IMR-90 (cell line): ENCODE data around the gene NRP2. TPM values are rescaled to one million over a fixed set of nuclear protein-coding genes. Genes with fewer than 3 reads are reported as not detected.

Experiments
- ATAC-seq: fragments of 200-7000 bp; cut with Tn5 transposase; 2 replicates; pipeline ENCODE4 v1.9.1; 2020; ENCODE audit warnings: low read depth, mild to moderate bottlenecking, moderate library complexity
- BruUV-seq: library from RNA; stranded (reverse); fragments of 400-500 nt; replicated peaks from 2 replicates; lab custom pipeline; 2021; lab: Mats Ljungman, UMichigan
- CTCF ChIA-PET: fragments of 300-600 bp; formaldehyde crosslinking; extraction: SDS; loops from one replicate; lab custom pipeline; 2021; ENCODE audit warnings: antibody characterized with exemption; lab: Yijun Ruan, JAX
- POLR2A ChIA-PET: fragments of 300-600 bp; sonication (Branson Sonifier 250); formaldehyde crosslinking; loops from one replicate; lab custom pipeline; 2022; ENCODE audit warnings: antibody characterized with exemption; ENCODE audit not compliant: unreplicated experiment; lab: Charles Lee
- DNase-seq: peaks from one replicate; pipeline ENCODE4 v3.0.0; 2013
- H2AFZ ChIP-seq: replicated peaks from 2 replicates; pipeline ENCODE3; 2013; ENCODE audit warnings: low read length, mild to moderate bottlenecking; ENCODE audit not compliant: poor library complexity
- H2AK5ac ChIP-seq: 2 replicates; pipeline ENCODE4 v1.6.1; 2013; ENCODE audit warnings: low read depth, low read length, inconsistent platforms
- H2AK9ac ChIP-seq: replicated peaks from 2 replicates; pipeline ENCODE3; 2013; ENCODE audit warnings: mild to moderate bottlenecking, low read depth, low read length, moderate library complexity; ENCODE audit not compliant: poor library complexity
- H2BK120ac ChIP-seq: 2 replicates; pipeline ENCODE4 v1.6.1; 2013; ENCODE audit warnings: low read depth, low read length, inconsistent platforms
- H2BK15ac ChIP-seq: 3 replicates; pipeline ENCODE4 v1.6.1; 2013; ENCODE audit warnings: low read depth, low read length, inconsistent platforms
- H2BK20ac ChIP-seq: 2 replicates; pipeline ENCODE4 v1.6.1; 2013; ENCODE audit warnings: low read depth, mild to moderate bottlenecking, inconsistent platforms, low read length, moderate library complexity
- H2BK5ac ChIP-seq: 2 replicates; pipeline ENCODE4 v1.6.1; 2013; ENCODE audit warnings: mild to moderate bottlenecking, low read depth, low read length, inconsistent platforms; ENCODE audit not compliant: poor library complexity, severe bottlenecking
- H3K14ac ChIP-seq: replicated peaks from 2 replicates; pipeline ENCODE4 v1.6.1; 2013; ENCODE audit warnings: low read depth, low read length, inconsistent platforms
- H3K18ac ChIP-seq: 2 replicates; pipeline ENCODE4 v1.6.1; 2013; ENCODE audit warnings: low read depth, low read length, control low read depth
- H3K23ac ChIP-seq: 2 replicates; pipeline ENCODE4 v1.6.1; 2013; ENCODE audit warnings: low read depth, low read length, inconsistent platforms
- H3K27ac ChIP-seq: 2 replicates; pipeline ENCODE4 v1.5.1; 2013; ENCODE audit warnings: mild to moderate bottlenecking, control low read depth, low read length; ENCODE audit not compliant: insufficient read depth
- H3K27me3 ChIP-seq: 2 replicates; pipeline ENCODE4 v1.6.1; 2013; ENCODE audit warnings: low read length; ENCODE audit not compliant: control insufficient read depth, insufficient read depth
- H3K36me3 ChIP-seq: 2 replicates; pipeline ENCODE4 v1.6.1; 2013; ENCODE audit warnings: low read length, mixed read lengths; ENCODE audit not compliant: control insufficient read depth, insufficient read depth
- H3K4ac ChIP-seq: 2 replicates; pipeline ENCODE4 v1.6.1; 2013; ENCODE audit warnings: low read depth, low read length, inconsistent platforms
- H3K4me1 ChIP-seq: 2 replicates; pipeline ENCODE4 v1.6.1; 2013; ENCODE audit warnings: low read length, mixed read lengths; ENCODE audit not compliant: control insufficient read depth, insufficient read depth
- H3K4me2 ChIP-seq: 2 replicates; pipeline ENCODE4 v1.6.1; 2013; ENCODE audit warnings: low read depth, mild to moderate bottlenecking, control low read depth, low read length, moderate library complexity
- H3K4me3 ChIP-seq: 2 replicates; pipeline ENCODE4 v1.5.1; 2013; ENCODE audit warnings: low read depth, mild to moderate bottlenecking, control low read depth, low read length, moderate library complexity; ENCODE audit not compliant: insufficient read depth
- H3K56ac ChIP-seq: 2 replicates; pipeline ENCODE4 v1.6.1; 2013; ENCODE audit warnings: low read length, inconsistent platforms; ENCODE audit not compliant: insufficient read depth; ENCODE audit errors: extremely low read depth
- H3K79me1 ChIP-seq, 2 experiments: 2 replicates each; pipeline ENCODE4 v1.6.1; 2013; ENCODE audit warnings: low read length in 2 of 2, inconsistent platforms in 1 of 2, low read depth in 1 of 2
- H3K9ac ChIP-seq: 2 replicates; pipeline ENCODE4 v1.6.1; 2013; ENCODE audit warnings: low read depth, low read length, control low read depth
- H3K9me1 ChIP-seq: 2 replicates; pipeline ENCODE4 v1.6.1; 2013; ENCODE audit warnings: low read length, inconsistent platforms; ENCODE audit not compliant: insufficient read depth
- H3K9me3 ChIP-seq: 2 replicates; pipeline ENCODE4 v1.6.1; 2013; ENCODE audit warnings: low read length; ENCODE audit not compliant: control insufficient read depth, insufficient read depth
- H4K20me1 ChIP-seq: 2 replicates; pipeline ENCODE4 v1.6.1; 2013; ENCODE audit warnings: low read length, inconsistent platforms; ENCODE audit not compliant: insufficient read depth
- H4K5ac ChIP-seq: 2 replicates; pipeline ENCODE4 v1.6.1; 2013; ENCODE audit warnings: mild to moderate bottlenecking, low read depth, low read length, control low read depth
- H4K8ac ChIP-seq, 2 experiments: 2 replicates each; pipeline ENCODE4 v1.6.1; 2013; ENCODE audit warnings: low read depth in 2 of 2, low read length in 2 of 2, control low read depth in 1 of 2, inconsistent platforms in 1 of 2
- H4K91ac ChIP-seq: 2 replicates; pipeline ENCODE4 v1.6.1; 2013; ENCODE audit warnings: low read depth, low read length, inconsistent platforms; ENCODE audit not compliant: insufficient read depth
- BHLHE40 ChIP-seq: fragments of 150-350 bp; IDR thresholded peaks from 2 replicates; pipeline ENCODE4 v1.6.1; 2016; ENCODE audit warnings: mild to moderate bottlenecking, low read depth, low read length
- CEBPB ChIP-seq: IDR thresholded peaks from 2 replicates; pipeline ENCODE4 v1.6.1; 2012; ENCODE audit warnings: low read depth, low read length, improper control_type of control experiment
- CHD1 ChIP-seq: IDR thresholded peaks from 2 replicates; pipeline ENCODE4 v1.6.1; 2012; ENCODE audit warnings: low read depth, low read length, improper control_type of control experiment
- FOS ChIP-seq: fragments of 150-350 bp; IDR thresholded peaks from 2 replicates; pipeline ENCODE4 v1.6.1; 2016; ENCODE audit warnings: low read depth, low read length
- MAFK ChIP-seq: IDR thresholded peaks from 2 replicates; pipeline ENCODE4 v1.6.1; 2012; ENCODE audit warnings: low read depth, low read length, improper control_type of control experiment
- MAZ ChIP-seq: IDR thresholded peaks from 2 replicates; pipeline ENCODE4 v1.6.1; 2012; ENCODE audit warnings: low read depth, mild to moderate bottlenecking, low read length, improper control_type of control experiment, moderate library complexity, borderline replicate concordance
- MXI1 ChIP-seq: IDR thresholded peaks from 2 replicates; pipeline ENCODE4 v1.6.1; 2012; ENCODE audit warnings: low read depth, mild to moderate bottlenecking, low read length, moderate library complexity, borderline replicate concordance
- POLR2A ChIP-seq: IDR thresholded peaks from 2 replicates; pipeline ENCODE4 v1.6.1; 2012; ENCODE audit warnings: mild to moderate bottlenecking, low read depth, low read length
- RAD21 ChIP-seq: IDR thresholded peaks from 2 replicates; pipeline ENCODE4 v1.6.1; 2012; ENCODE audit warnings: low read length, improper control_type of control experiment
- RCOR1 ChIP-seq: IDR thresholded peaks from 2 replicates; pipeline ENCODE4 v1.6.1; 2012; ENCODE audit warnings: mild to moderate bottlenecking, low read length, improper control_type of control experiment; ENCODE audit not compliant: insufficient replicate concordance
- SMC3 ChIP-seq: fragments of 150-350 bp; IDR thresholded peaks from 2 replicates; pipeline ENCODE4 v1.6.1; 2016; ENCODE audit warnings: low read depth, mild to moderate bottlenecking, antibody characterized with exemption, low read length, moderate library complexity
- WGBS, 2 experiments: methylation state at CpG; one replicate each; pipeline versions ENCODE4 v1.1.5 to v1.1.7; 2013; ENCODE audit warnings: missing lambda C conversion rate in 2 of 2; ENCODE audit not compliant: insufficient read length in 1 of 2; ENCODE audit errors: extremely low coverage in 2 of 2; 5-methylcytosine and 5-hydroxymethylcytosine counted together
- dilution Hi-C: fragments of 300-500 bp; cut with HindIII; formaldehyde crosslinking; loops from one replicate; pipeline ENCODE4 v1.14.3; 2018; ENCODE audit warnings: low sequenced_read_pairs; ENCODE audit not compliant: unreplicated experiment
- in situ Hi-C: fragments of 300-500 bp; cut with MboI; formaldehyde crosslinking; loops from 3 replicates; pipeline ENCODE4 v1.14.3; 2019; ENCODE audit warnings: low sequenced_read_pairs, inconsistent platforms, mixed read lengths
- intact Hi-C: fragments of 100-400 bp; cut with micrococcal nuclease; formaldehyde crosslinking; loops from 2 replicates; pipeline ENCODE4 v1.10.0; 2022
- polyA plus RNA-seq, 3 experiments: library from polyadenylated mRNA; depleted of rRNA; stranded (reverse); fragments of >200 nt; gene quantifications; 2 replicates each; pipeline ENCODE4 v1.2.3, GENCODE V29; 2012; ENCODE audit warnings: low replicate concordance in 1 of 3
- total RNA-seq: library from RNA; depleted of rRNA; stranded (reverse); fragments of >200 nt; gene quantifications from 2 replicates; pipeline ENCODE4 v1.2.3, GENCODE V29; 2012
- TF ChIP-seq, protein P1 (sequence below): fragments of 150-350 bp; IDR thresholded peaks from 2 replicates; pipeline ENCODE4 v1.6.1; 2016; ENCODE audit warnings: low read depth, mild to moderate bottlenecking, low read length, moderate library complexity, borderline replicate concordance
- TF ChIP-seq, protein P2 (sequence below): conservative IDR thresholded peaks from 2 replicates; pipeline ENCODE4 v1.5.1; 2012; ENCODE audit warnings: mild to moderate bottlenecking, low read depth, low read length, improper control_type of control experiment

The NRP2 gene
- total and polyA plus RNA-seq, 2 of the 4 experiments (the other 2 are of a cell fraction): 46.4 to 51.3 TPM

DNA sequence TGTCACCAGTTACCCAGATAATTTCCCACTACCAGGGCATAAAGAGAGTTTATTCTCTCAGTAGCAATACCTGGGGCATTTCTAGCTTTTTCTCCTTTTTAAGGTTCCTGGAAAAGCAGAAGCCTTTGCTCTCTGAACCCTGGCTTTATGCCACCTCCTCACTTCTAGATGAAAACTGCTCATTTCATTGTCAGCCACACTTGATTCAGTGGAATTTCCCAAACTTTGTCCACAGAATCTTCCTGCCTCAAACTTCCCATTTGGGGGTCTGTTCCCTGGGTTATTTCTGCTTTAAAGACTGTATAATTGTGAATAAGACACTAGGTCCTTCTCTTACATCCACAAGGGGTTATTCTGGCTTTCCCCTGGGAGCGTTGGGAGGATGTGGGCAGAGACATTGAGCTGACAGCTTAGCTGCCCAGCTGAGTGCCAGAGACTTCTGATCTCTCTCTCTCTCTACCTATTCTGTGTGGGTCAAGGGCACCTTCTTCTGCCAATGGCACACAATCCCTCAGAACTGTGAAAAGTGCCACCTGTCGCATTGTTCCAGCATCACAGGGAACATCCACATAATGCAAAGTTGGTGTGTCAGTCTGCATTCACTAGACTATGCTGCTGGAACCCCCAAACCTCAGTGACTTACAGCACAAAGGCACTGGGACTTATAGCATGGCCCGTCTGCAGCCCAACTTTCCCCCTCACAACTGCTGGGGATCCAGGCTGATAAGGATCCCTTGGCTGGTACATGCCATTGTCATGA lies 19.9 kb upstream of the NRP2 start:
- H3K9ac ChIP-seq: no peak overlapping the region
- no peak overlapping the region for H3K23ac ChIP-seq
- H3K9me1 ChIP-seq: peaks cover 23% of the 10 kb centered on the region
- peak overlapping the region; percentile 65 for H2BK120ac ChIP-seq
- peaks cover 14% of the 10 kb centered on the region for H3K4me1 ChIP-seq
- no peak overlapping the region for H3K18ac ChIP-seq
- H3K56ac ChIP-seq: no peak overlapping the region
- dilution Hi-C loops: no loop called here
- H4K5ac ChIP-seq: no peak overlapping the region
- in situ Hi-C loops: loop anchor here (10.0 kb wide), 1 partner anchor 258 kb away; no protein-coding TSS in a partner anchor
- H2AK9ac ChIP-seq: no peak overlapping the region
- no peaks in the 10 kb centered on the region for H3K9me3 ChIP-seq
- H2BK5ac ChIP-seq: no peak overlapping the region
- H3K14ac ChIP-seq: peak overlapping the region; percentile 64
- DNase-seq (no peak), ATAC-seq (no peak)
- H3K27ac ChIP-seq: no peak overlapping the region
- POLR2A ChIA-PET: no interaction called here
- CTCF ChIA-PET: no interaction called here
- no peak overlapping the region for H3K4me2 ChIP-seq
- peak overlapping the region; percentile 67 for H2BK20ac ChIP-seq
- TF ChIP-seq FOS (no peak), MAFK (no peak), RCOR1 (no peak), RAD21 (no peak), MXI1 (no peak), SMC3 (no peak), CHD1 (no peak), MAZ (no peak), CEBPB (no peak), POLR2A (no peak), BHLHE40 (no peak)
- TF ChIP-seq, protein P1, sequence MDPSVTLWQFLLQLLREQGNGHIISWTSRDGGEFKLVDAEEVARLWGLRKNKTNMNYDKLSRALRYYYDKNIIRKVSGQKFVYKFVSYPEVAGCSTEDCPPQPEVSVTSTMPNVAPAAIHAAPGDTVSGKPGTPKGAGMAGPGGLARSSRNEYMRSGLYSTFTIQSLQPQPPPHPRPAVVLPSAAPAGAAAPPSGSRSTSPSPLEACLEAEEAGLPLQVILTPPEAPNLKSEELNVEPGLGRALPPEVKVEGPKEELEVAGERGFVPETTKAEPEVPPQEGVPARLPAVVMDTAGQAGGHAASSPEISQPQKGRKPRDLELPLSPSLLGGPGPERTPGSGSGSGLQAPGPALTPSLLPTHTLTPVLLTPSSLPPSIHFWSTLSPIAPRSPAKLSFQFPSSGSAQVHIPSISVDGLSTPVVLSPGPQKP: no peak
- TF ChIP-seq, protein P2, sequence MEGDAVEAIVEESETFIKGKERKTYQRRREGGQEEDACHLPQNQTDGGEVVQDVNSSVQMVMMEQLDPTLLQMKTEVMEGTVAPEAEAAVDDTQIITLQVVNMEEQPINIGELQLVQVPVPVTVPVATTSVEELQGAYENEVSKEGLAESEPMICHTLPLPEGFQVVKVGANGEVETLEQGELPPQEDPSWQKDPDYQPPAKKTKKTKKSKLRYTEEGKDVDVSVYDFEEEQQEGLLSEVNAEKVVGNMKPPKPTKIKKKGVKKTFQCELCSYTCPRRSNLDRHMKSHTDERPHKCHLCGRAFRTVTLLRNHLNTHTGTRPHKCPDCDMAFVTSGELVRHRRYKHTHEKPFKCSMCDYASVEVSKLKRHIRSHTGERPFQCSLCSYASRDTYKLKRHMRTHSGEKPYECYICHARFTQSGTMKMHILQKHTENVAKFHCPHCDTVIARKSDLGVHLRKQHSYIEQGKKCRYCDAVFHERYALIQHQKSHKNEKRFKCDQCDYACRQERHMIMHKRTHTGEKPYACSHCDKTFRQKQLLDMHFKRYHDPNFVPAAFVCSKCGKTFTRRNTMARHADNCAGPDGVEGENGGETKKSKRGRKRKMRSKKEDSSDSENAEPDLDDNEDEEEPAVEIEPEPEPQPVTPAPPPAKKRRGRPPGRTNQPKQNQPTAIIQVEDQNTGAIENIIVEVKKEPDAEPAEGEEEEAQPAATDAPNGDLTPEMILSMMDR: no peak
- peak overlapping the region; percentile 30; the same call in 2 of the 3 replicates for H2BK15ac ChIP-seq
- H4K8ac ChIP-seq: no peak overlapping the region
- peak overlapping the region; percentile 39 for H4K91ac ChIP-seq
- intact Hi-C loops: no loop called here
- H4K20me1 ChIP-seq: no peaks in the 10 kb centered on the region
- no peak overlapping the region for H2AFZ ChIP-seq
- no peaks in the 10 kb centered on the region for H3K36me3 ChIP-seq
- no CpG with 5 or more reads among the region's 3 CpGs for WGBS, 2 experiments
- no peaks in the 10 kb centered on the region for H3K27me3 ChIP-seq
- no TSS peak for BruUV-seq
- peak overlapping the region; percentile 67 for H3K4ac ChIP-seq
- no peak overlapping the region for H3K4me3 ChIP-seq
- H2AK5ac ChIP-seq: peak overlapping the region; percentile 41
- H3K79me1 ChIP-seq: no peaks in the 10 kb centered on the region; a peak in 1 of 4 replicates
